NCI-H82 treated with DMSO at 0.1 percent for 48 hours (cell line): ENCODE measurements around the gene DAAM2.

Experiments
- DNase-seq: peaks from one replicate; lab custom pipeline; 2025; ENCODE audit not compliant: unreplicated experiment; lab: John Stamatoyannopoulos, UW

DAAM2 gene

DNA sequence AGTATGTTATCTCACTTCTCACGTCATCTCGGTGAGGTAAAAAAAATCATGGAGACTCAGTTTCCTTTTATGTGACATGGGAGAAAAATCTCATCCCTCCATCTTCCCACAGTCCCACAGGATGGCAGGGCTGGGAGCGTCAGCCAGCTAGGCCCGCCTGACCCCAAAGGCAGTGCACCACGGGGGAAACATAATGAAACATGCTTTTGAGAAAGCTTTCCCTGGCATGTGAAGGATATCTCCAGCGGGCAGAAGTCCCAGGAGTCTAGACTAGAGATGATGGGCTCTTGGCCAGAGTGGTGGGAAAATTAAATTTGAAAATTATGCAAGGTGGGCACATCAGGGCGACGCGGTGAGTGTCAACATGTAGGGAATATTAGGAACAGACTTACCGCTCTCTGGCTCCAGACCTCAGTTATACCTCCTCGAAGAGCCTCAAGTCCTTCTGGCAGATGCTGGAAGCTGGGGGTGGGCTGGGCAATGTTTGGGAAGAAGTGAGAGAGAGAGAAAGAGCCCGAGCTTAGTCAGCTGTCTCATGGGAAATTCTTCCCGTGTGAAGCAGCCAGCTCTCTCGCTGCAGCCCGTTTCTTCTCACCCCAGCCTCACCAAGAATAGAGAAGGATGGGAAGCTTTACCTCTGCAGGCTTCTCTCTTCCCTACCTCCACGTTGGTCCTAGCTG, 89.8 kb downstream of the DAAM2 start:
- DNase-seq, result no peak

DNA sequence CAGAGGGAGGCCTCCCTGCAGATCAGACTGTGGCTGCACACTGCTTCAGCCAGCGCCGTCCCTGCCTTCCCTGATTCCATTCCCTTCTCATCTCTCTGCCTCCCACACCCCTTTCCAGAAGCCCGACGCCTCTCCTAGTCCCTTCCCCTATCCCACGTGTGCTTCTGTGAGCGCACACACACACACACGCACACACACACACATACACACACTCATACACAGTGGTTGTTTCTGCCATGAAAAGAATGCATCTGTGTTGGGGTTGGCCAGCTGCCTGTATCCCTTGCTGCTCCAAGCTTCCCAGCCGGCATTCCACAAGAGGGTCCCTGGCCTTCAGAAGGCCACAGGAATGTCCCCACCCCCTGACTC, 90.3 kb downstream of the DAAM2 start:
- DNase-seq, result no peak

DNA sequence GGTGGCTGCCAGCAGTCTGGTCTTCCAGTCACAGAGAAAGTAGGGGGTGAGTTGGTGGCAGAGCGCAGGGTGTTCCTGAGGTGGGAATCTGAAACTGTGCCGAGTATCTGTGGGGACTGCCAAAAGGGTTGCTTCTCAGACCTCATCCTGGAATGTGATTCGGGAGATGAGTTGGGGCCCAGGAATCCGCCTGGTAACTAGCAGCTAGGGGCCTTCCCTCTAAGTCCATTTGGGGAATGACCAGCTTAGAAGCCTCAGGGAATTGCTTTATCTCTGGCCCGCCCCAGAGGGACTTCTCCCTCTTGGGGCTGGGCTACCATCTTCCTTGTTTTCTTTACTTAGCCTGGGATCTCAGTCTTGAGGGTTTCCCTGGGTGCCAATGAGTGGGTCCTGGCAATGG, 92.5 kb downstream of the DAAM2 start:
- no peak for DNase-seq

DNA sequence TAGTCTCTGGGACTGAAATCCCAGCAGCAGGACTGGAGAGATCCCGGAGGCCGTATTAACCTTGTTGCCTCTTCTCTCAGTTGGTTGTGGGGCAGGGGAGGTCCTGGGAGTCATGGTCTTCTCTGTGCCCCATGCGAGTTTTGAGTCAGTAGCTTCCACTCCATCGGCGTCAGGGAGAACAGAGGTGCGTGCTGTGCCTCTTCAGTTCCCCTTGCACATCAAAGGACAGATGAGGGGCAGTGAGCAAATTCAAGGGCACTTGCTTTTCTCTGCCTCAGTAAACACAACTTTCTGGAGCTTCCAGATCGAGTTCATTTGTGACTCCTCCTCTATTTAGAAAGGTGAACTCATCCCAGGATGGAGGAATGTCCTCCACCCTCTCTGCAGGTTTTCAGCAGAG, 93.5 kb downstream of the DAAM2 start:
- DNase-seq, result no peak

DNA sequence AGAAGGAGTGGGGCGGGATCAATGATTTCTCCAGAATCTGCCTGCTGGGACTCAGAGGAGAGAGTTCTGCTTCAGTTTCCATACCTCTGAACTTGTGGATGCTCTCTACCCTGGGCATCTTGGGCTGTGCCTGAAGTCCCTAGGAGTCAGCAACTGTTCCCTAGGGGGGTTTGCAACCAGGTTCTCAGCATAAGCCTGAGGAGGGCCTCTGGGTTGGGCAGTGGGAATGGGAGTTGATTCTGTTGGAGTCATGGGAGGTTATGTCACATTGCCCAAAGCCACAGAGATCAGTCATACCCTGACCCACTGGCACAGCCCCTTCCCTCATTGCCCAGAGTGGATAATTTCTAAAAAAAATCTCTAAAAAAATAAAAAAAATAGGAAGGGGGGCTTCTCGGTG, 94.7 kb downstream of the DAAM2 start:
- DNase-seq, result no peak

DNA sequence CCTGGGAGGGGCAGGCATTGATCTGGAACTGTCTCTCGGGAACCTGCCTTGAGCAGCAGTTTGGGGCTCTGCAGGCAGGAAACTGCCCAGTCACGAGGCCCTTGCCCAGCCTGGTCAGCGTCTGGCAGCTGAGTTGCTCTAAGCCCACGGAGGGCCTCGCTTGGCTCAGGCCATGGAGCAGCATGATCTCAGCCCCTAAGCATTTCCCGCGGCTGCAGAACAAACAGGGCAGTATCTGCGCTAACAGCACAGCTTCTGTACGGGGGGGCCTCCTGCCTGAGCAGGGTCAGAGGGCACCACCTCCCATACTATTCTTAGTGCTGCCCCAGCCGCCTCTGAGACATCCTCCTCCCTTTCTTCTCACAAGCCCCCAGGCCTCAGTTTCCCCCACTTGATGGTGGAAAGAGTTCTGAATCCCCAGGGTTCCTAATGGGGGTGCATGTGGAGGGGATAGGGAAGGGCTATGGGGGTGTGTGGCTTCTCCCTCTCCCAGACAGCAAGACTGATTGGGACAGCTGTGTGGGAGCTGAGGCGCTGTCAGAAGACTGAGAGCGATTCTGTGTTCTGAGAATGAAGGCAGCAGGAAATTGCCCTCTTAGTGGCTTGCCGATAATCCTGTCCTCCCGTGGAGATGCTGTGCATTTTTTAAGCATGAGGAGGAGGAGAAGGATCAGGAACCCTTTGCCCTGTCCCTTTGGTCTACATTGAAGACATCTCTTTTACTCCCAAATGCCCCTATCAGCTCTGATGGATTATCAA, 95.7 kb downstream of the DAAM2 start:
- DNase-seq, result no peak

DNA sequence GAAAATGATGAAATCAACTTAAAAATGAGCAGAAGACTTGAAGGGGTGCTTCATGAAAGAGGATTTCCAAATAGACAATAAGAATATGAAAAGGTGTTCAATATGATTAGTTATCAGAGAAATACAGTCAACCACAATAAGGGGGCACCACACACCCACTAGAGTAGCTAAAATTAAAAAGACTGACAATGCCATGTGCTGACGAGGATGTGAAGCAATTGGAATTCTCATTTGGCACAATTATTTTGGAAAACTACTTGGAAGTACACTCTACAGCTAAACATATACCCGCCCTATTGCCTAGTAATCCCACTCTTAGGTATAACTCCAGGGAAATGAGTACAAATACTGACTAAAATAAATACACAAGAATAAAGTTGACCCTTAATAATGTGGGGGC, 97.1 kb downstream of the DAAM2 start:
- DNase-seq, result no peak

DNA sequence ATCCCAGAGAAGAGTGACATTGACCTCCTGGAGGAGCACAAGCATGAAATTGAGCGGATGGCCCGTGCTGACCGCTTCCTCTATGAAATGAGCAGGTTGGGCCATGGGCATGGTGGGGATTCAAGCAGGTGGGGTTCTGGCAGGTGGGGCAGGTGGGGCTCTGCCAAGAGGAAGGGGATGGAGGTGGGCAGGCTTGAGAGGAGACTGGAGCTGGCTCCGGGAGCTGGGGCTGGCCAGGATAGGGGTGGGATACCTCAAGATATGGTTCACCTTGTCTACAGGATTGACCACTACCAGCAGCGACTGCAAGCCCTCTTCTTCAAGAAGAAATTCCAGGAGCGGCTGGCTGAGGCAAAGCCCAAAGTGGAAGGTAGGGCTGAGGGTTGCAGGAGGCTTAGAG, 99.2 kb downstream of the DAAM2 start:
- DNase-seq, result no peak

DNA sequence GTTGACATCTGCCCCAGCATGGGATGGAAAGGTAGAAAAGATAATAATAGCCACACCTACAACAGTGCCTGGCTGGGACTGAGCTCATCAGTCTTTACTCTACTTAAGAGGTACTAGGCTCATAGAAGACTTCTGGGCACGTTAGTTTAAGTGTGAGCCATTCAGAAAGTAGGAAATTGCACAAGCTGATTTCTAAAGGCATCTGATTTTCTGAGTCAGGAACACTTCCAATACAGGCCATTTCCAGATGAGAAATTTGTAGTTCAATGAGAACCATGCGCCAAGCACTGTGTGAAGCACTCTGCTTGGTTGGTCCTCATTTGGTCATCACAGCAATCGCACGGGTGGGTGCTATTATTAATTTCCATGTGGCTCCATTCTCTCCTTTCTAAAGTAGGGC, 99.8 kb downstream of the DAAM2 start:
- no peak for DNase-seq

DNA sequence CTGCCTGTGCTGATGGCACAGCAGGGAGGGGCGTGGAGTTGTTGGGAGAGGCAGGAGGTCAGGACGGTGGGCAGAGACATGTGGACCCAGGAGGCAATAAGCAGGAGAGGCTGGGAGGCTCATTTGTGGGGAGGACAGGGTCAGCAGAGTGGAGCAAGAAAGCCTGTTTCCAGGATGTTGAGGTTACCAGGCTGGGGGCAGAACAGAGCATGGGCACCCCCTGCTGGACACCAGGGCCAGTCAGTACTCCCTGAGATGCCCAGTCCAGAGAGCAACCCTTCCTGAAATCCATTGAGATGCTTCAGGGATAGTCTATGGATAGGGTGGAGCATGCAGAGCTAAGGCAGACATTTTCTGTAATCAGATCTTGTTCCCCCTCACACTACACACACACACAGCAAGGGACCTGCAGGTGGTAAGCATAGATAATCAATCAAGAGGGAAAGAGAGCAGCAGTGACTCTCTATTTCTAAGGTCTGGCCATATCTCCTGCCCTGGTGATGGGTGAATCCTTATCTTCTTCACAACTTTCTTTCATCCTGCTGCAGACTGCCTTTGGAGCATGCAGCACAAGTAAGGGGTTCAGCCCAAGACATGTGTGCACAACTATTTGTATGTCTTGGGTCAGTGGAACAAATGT, 100.4 kb downstream of the DAAM2 start:
- DNase-seq, result no peak

DNA sequence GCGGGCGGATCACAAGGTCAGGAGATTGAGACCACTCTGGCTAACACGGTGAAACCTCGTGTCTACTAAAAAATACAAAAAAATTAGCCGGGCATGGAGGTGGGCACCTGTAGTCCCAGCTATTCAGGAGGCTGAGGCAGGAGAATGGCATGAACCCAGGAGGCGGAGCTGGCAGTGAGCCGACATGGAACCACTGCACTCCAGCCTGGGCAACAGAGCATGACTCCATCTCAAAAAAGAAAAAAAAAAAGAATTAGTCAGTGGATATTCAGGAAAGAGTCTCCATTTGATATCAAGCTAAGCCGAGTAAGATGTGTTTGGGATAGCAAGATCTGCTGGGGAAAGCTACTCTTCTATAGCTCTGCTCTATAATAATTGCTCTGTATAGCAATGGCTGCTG, 101.1 kb downstream of the DAAM2 start:
- DNase-seq, result no peak

DNA sequence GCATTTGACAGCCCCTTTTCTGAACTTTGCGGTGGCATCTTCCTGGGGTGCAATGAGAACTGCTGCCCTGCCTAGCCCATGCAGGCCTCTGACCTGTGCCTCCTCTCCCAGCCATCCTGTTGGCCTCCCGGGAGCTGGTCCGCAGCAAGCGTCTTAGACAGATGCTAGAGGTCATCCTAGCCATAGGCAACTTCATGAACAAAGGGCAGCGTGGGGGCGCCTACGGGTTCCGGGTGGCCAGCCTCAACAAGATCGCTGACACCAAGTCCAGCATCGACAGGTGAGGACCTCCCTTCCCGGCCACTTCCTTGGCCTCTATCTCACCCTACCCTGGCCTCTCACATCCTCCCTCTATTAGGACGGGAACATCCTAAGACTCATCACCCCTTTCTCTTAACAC, 104.5 kb downstream of the DAAM2 start:
- no peak for DNase-seq

DNA sequence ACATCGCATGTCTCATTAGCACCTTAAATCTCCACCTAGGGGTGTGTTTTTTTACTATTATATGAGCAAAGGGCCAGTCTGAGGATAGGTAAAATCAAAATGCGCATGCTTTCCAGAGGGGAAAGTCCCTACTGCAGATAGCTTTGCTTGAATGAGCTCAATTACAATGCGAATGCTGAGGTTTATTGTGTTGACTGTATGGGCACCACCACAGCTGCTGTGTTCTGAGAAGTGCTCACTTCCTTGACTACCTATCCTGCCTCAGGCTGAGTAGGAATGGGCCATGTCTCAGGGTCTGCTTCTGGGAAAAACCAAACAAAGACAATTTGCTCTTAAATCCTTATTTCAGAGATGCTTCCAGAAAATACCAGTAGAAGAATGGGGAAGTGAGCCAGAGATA, 105.5 kb downstream of the DAAM2 start:
- no peak for DNase-seq

DNA sequence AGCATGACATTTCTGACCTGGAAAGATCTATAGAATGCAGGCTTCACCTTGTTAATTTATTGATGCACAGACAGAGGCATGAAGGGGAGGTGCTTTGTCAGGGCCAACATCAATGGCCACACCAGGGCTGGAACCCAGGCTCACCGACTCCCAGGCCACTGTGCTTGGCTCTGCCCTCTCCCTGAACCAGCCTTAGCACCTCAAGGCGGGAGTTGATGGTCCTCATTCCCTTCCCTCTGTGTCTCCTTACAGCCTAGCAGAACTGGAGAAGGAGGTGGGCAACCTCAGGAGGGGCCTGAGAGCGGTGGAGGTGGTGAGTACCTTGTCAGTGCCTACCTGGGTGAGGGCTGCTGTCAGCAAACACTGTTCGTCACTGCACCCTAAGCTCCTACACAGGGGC, 106.4 kb downstream of the DAAM2 start:
- DNase-seq, result no peak

DNA sequence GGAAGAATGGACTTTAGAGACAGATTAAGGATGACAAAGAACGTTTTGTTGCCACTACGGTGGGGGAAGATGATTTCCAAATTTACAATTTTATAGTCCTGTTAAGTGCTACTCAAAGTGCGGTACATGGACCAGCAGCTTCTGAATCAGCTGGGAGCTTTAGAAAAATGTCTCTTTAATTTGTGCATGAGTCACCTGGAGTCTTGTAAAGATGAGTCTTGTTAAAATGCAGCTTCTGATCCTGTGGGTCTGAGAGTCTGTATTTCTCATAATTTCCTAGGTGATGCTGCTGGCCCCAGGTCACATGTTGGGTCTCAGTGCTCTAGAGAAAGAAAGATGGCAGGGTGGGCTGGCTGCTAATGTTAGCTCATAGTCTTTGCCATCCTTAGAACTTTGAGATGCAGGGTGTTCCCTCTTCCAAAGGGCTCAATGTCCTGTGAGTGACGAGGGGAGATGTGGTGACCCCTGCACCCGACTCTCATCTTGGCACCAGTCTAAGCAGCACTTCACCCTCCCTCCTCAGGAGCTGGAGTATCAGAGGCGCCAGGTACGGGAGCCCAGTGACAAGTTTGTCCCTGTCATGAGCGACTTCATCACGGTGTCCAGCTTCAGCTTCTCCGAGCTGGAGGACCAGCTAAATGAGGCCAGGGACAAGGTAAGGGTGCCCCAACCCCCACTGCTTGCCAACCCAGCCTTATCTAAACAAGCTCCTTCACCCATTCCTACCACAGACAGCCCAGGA, 107.5 kb downstream of the DAAM2 start:
- no peak for DNase-seq

DNA sequence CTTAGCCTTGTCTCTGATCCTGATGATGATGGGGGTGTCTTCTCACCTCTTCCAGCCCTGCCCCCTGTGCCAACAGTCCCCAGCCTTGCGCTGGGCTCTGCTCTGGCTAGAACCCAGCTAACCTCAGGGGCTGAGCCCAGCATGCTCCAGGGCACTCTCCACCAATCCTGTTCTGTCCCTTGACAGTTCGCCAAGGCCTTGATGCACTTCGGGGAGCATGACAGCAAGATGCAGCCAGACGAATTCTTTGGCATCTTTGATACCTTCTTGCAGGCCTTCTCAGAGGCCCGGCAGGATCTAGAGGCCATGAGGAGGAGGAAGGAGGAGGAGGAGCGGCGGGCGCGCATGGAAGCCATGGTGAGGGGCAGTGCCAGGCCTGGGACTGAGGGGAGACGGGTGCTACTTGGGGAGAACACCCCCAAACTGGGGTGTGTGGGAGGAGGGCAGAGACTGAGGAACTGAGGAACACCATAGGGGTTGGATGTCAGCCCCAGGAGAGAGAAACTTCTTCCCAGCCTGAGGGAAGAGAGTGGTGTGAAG, 109.0 kb downstream of the DAAM2 start:
- no peak for DNase-seq

DNA sequence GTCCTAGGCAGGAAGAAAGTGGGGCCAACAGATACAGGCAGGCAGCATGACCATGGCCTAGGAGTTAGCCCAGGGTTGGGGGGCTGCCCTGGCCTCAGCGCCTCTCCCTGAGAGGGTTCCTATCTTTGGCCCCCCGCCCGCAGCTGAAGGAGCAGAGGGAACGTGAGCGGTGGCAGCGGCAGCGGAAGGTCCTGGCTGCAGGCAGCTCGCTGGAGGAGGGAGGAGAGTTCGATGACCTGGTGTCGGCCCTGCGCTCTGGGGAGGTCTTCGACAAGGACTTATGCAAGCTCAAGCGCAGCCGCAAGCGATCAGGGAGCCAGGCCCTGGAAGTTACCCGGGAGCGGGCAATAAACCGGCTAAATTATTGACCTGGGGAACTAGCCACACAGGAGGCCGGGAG, 109.5 kb downstream of the DAAM2 start:
- DNase-seq, result no peak

DNA sequence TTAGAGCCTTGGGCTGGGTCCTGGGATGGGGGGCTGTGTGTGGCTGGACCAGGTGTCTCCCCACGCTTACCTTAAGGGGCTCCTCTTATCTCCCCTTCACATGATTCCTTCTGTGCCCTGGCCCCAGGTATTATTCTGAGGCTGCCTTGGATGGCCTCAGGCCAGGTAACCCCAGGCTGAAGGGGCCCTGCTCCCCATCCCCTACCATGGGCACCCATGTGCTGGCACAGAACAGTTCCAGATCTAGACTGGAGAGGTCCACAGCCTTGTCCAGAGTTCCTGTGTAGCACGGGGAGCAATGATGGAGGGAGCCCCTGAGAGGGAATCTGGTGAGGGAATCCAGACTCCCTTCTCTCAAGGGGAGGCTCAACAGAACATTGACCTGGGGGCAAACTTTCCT, 110.0 kb downstream of the DAAM2 start:
- DNase-seq, result no peak

DNA sequence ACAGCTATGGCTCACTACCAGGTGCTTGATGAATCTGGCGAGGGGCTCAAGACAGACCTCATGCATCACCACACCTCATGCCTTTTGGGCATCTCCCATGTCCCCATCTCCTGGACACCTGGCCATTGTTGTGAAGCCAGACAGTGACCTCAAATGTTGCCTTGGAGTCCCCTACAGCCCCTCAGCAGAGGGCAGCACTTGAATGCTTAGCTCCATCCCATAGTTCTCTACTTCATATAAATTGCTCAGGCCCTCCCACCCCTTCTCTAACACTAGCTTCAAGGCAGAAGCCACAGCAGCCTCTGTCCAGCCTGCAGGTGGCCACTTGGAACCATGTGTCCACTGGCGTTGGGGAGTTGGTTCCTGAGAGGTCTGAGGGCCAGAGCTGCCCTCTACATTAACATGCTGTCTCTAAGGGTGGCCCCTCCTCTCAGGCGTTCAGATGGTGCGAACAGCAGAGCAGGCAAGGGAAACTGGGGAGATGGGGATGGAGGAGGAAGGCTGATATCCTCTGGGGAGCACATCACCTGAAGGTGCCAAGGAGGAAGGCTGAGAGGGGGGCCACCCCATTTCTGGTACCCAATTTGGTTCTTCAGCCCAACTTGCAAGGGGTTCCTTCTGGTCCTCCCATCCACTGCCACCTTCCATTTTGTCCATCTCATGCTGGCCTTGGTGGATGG, 110.8 kb downstream of the DAAM2 start:
- DNase-seq, result no peak

DNA sequence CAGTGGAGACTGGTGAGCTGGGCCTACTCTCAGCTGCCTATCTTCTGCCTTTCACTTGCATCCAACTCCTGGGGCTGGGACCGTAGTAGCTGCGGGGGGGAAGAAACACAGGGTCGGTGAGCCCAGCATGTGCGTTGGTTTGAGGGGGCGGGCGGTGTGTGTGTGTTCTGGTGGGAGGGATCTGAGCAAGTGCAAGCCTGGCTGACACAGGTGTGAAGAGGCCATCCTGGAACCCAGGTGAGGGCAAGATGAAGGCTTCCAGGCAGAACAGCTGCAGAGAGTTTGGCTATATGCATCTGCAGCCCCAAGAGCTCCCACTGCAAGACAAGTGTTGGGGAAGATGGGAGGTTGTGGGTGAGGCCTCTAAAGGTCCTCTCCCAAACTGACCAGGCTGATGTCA, 111.5 kb downstream of the DAAM2 start:
- no peak for DNase-seq
